Measurements from ENCODE around the gene NACA2. TPM values are rescaled to one million over a fixed set of nuclear protein-coding genes. Genes with fewer than 3 reads are reported as not detected.

Gene NACA2
- total and polyA plus RNA-seq, 2 of the 13 experiments (the other 11 are each of a cell fraction or from before 2014, with no cell fraction given) = 0.21 TPM; not detected in 1

GRCh38 chr17:61568219-61569072 lies 22.6 kb downstream of the NACA2 start (continued):
- TF ChIP-seq KAT7 (CRISPR knock-in tag; IDR thresholded peaks at IDR 0.05; ENCODE audit: borderline replicate concordance) (no peak), PAXIP1 (CRISPR knock-in tag; conservative IDR thresholded peaks at IDR 0.05) (peak; percentile 79), EP300 (IDR thresholded peaks at IDR 0.05; ENCODE audit: low read depth in 2 of 2, low read length in 2 of 2) (peak; percentile 47 to 89; a peak in 2 of 4 replicates), EP300 (CRISPR knock-in tag; IDR thresholded peaks at IDR 0.05; ENCODE audit: borderline replicate concordance) (peak; percentile 88), U2AF1 (optimal IDR thresholded peaks at IDR 0.05; ENCODE audit: low read depth, low read length) (no peak), ZNF629 (CRISPR knock-in tag; conservative IDR thresholded peaks at IDR 0.05) (no peak), ISL2 (CRISPR knock-in tag; IDR thresholded peaks at IDR 0.05) (peak; percentile 57; the same call in 1 of the 2 replicates), FOSL1 (CRISPR knock-in tag; IDR thresholded peaks at IDR 0.05; ENCODE audit: borderline replicate concordance) (peak; percentile 98), ZSCAN9 (CRISPR knock-in tag; IDR thresholded peaks at IDR 0.05; ENCODE audit: borderline replicate concordance) (peak; percentile 53; the same call in 1 of the 2 replicates), ZNF737 (CRISPR knock-in tag; IDR thresholded peaks at IDR 0.05; ENCODE audit: borderline replicate concordance) (no peak), ATRX (CRISPR knock-in tag; IDR thresholded peaks at IDR 0.05; ENCODE audit: borderline replicate concordance) (no peak), ATF4 (CRISPR knock-in tag; IDR thresholded peaks at IDR 0.05) (peak in 1 of 2 experiments; percentile 71; a peak in 1 of 4 replicates), HDAC1 (CRISPR knock-in tag; IDR thresholded peaks at IDR 0.05) (no peak), ZNF83 (CRISPR knock-in tag; IDR thresholded peaks at IDR 0.05; ENCODE audit: borderline replicate concordance) (no peak), ARID3A (IDR thresholded peaks at IDR 0.05; ENCODE audit: low read depth, low read length) (peak; percentile 98), RORA (CRISPR knock-in tag; IDR thresholded peaks at IDR 0.05) (0 out of 2 replicates have a peak, but pooled peaks have one; percentile 26), MYPOP (CRISPR knock-in tag; IDR thresholded peaks at IDR 0.05) (no peak), ZBTB43 (CRISPR knock-in tag; conservative IDR thresholded peaks at IDR 0.05) (0 out of 2 replicates have a peak, but pooled peaks have one; percentile 47), ZNF205 (CRISPR knock-in tag; IDR thresholded peaks at IDR 0.05) (no peak; the same call in 1 of the 2 replicates), ZNF343 (CRISPR knock-in tag; IDR thresholded peaks at IDR 0.05) (no peak)

Data from HepG2 (cell line).